ENCODE results near the gene PCTP. TPM values are rescaled to one million over a fixed set of nuclear protein-coding genes. Genes with fewer than 3 reads are reported as not detected.

Gene PCTP
- total RNA-seq (35.4 and 36.4 TPM in 2 replicates), polyA plus RNA-seq (22.7 and 24.3 TPM in 2 replicates)

GRCh38 chr17:55750750-55751657, at the start of gene PCTP:
Gene PCTP (plus strand): TSS chr17:55751051. CDS start chr17:55751104, 53 bp downstream.
- TF ChIP-seq EZH2phosphoT487 (IDR thresholded peaks at IDR 0.05; ENCODE audit: low read depth, severe bottlenecking, unreplicated experiment) (no peak), CTCF (IDR thresholded peaks at IDR 0.05; ENCODE audit: poor library complexity) (peak; percentile 42)
- DNase-seq (ENCODE audit: low spot score): peak; percentile 96
- H2AFZ ChIP-seq: peak within 1 kb of the TSS; percentile 88
- H3K36me3 ChIP-seq (replicated peaks; ENCODE audit: insufficient read depth, low read depth): no peaks in the 10 kb centered on the region
- H4K20me1 ChIP-seq (ENCODE audit: insufficient read depth, poor library complexity, severe bottlenecking): no peaks in the 10 kb centered on the region
- peaks cover 7% of the 10 kb centered on the region for H3K4me1 ChIP-seq (ENCODE audit: insufficient read depth)
- H3K27me3 ChIP-seq: no peaks in the 10 kb centered on the region
- peak within 1 kb of the TSS; percentile 93 for H3K27ac ChIP-seq
- WGBS (ENCODE audit: low lambda C conversion rate, missing lambda C conversion rate): under 1% methylated on average over 52 of the region's 53 CpGs
- H3K4me2 ChIP-seq: peak within 1 kb of the TSS; percentile 88
- peaks cover 45% of the 10 kb centered on the region for H3K79me2 ChIP-seq
- no peaks in the 10 kb centered on the region for H3K9me3 ChIP-seq (ENCODE audit: low read depth)
- peak within 1 kb of the TSS; percentile 86 for H3K4me3 ChIP-seq
- no peaks in the 10 kb centered on the region for H3K9me2 ChIP-seq (replicated peaks; ENCODE audit: insufficient read depth)

- 79% methylated on average over 7 of the region's 7 CpGs for WGBS (ENCODE audit: low lambda C conversion rate, missing lambda C conversion rate)
- Histone ChIP-seq H3K4me1 (ENCODE audit: insufficient read depth) (peaks cover 2% of the 10 kb centered on the region), H3K79me2 (no peaks in the 10 kb centered on the region), H3K27ac (no peak overlapping the region), H3K4me2 (no peak overlapping the region), H3K4me3 (no peak overlapping the region), H3K27me3 (no peaks in the 10 kb centered on the region), H3K36me3 (replicated peaks; ENCODE audit: insufficient read depth, low read depth) (no peaks in the 10 kb centered on the region), H2AFZ (no peak overlapping the region), H3K9me2 (replicated peaks; ENCODE audit: insufficient read depth) (no peaks in the 10 kb centered on the region), H3K9me3 (ENCODE audit: low read depth) (no peaks in the 10 kb centered on the region), H4K20me1 (ENCODE audit: insufficient read depth, poor library complexity, severe bottlenecking) (no peaks in the 10 kb centered on the region)
- no peak for DNase-seq (ENCODE audit: low spot score)
- TF ChIP-seq EZH2 (IDR thresholded peaks at IDR 0.05; ENCODE audit: borderline replicate concordance): no peak
Measured at GRCh38 chr17:55702150-55702549, 48.7 kb upstream of the PCTP start.

- Histone ChIP-seq H3K36me3 (replicated peaks; ENCODE audit: insufficient read depth, low read depth) (no peaks in the 10 kb centered on the region), H3K27me3 (no peaks in the 10 kb centered on the region), H3K79me2 (no peaks in the 10 kb centered on the region), H3K4me1 (ENCODE audit: insufficient read depth) (peaks cover 6% of the 10 kb centered on the region), H3K27ac (no peak overlapping the region), H4K20me1 (ENCODE audit: insufficient read depth, poor library complexity, severe bottlenecking) (no peaks in the 10 kb centered on the region), H3K4me3 (no peak overlapping the region), H2AFZ (no peak overlapping the region), H3K4me2 (no peak overlapping the region), H3K9me3 (ENCODE audit: low read depth) (no peaks in the 10 kb centered on the region), H3K9me2 (replicated peaks; ENCODE audit: insufficient read depth) (no peaks in the 10 kb centered on the region)
- no peak for TF ChIP-seq EZH2 (IDR thresholded peaks at IDR 0.05; ENCODE audit: borderline replicate concordance)
- no peak for TF ChIP-seq CTCF (IDR thresholded peaks at IDR 0.05; ENCODE audit: poor library complexity)
- TF ChIP-seq EZH2phosphoT487 (IDR thresholded peaks at IDR 0.05; ENCODE audit: low read depth, severe bottlenecking, unreplicated experiment): no peak
- 64% methylated on average over 1 of the region's 1 CpG for WGBS (ENCODE audit: low lambda C conversion rate, missing lambda C conversion rate)
- DNase-seq (ENCODE audit: low spot score): no peak
Measured at GRCh38 chr17:55704401-55704800, 46.5 kb upstream of the PCTP start.

GRCh38 chr17:55705847-55706246, 45.0 kb upstream of the PCTP start:
- H3K9me3 ChIP-seq (ENCODE audit: low read depth): no peaks in the 10 kb centered on the region
- no peak overlapping the region for H2AFZ ChIP-seq
- H3K4me2 ChIP-seq: no peak overlapping the region
- no peaks in the 10 kb centered on the region for H4K20me1 ChIP-seq (ENCODE audit: insufficient read depth, poor library complexity, severe bottlenecking)
- no peaks in the 10 kb centered on the region for H3K36me3 ChIP-seq (replicated peaks; ENCODE audit: insufficient read depth, low read depth)
- no peaks in the 10 kb centered on the region for H3K27me3 ChIP-seq
- no peak overlapping the region for H3K27ac ChIP-seq
- DNase-seq (ENCODE audit: low spot score): no peak
- H3K9me2 ChIP-seq (replicated peaks; ENCODE audit: insufficient read depth): no peaks in the 10 kb centered on the region
- no peak overlapping the region for H3K4me3 ChIP-seq
- no peaks in the 10 kb centered on the region for H3K79me2 ChIP-seq
- peaks cover 6% of the 10 kb centered on the region for H3K4me1 ChIP-seq (ENCODE audit: insufficient read depth)
- no peak for TF ChIP-seq EZH2 (IDR thresholded peaks at IDR 0.05; ENCODE audit: borderline replicate concordance)
- no peak for TF ChIP-seq EZH2phosphoT487 (IDR thresholded peaks at IDR 0.05; ENCODE audit: low read depth, severe bottlenecking, unreplicated experiment)
- TF ChIP-seq CTCF (IDR thresholded peaks at IDR 0.05; ENCODE audit: poor library complexity): no peak
